HFFc6 (cell line): Measurements from ENCODE around the gene ACTC1. TPM values are rescaled to one million over a fixed set of nuclear protein-coding genes. Genes with fewer than 3 reads are reported as not detected.

Source experiments
- DNase-seq: peaks from one replicate; pipeline ENCODE4 v3.0.0-alpha.2; 2018
- H3K27ac Mint-ChIP-seq: 2 replicates; pipeline ENCODE4 v1.8.0; 2020; ENCODE audit warnings: mild to moderate bottlenecking, mixed read lengths
- H3K27me3 Mint-ChIP-seq: 2 replicates; pipeline ENCODE4 v1.8.0; 2021; ENCODE audit warnings: mild to moderate bottlenecking, moderate library complexity, mixed read lengths; ENCODE audit not compliant: insufficient read depth
- H3K36me3 Mint-ChIP-seq: 2 replicates; pipeline ENCODE4 v1.8.0; 2021; ENCODE audit warnings: low read depth, mixed read lengths
- H3K4me1 Mint-ChIP-seq: 2 replicates; pipeline ENCODE4 v1.8.0; 2020; ENCODE audit warnings: low read depth, mixed read lengths
- H3K4me3 Mint-ChIP-seq: 2 replicates; pipeline ENCODE4 v1.8.0; 2020; ENCODE audit warnings: mild to moderate bottlenecking, moderate library complexity, mixed read lengths
- H3K9me3 Mint-ChIP-seq: 2 replicates; pipeline ENCODE4 v1.8.0; 2020; ENCODE audit warnings: mild to moderate bottlenecking, mixed read lengths
- CTCF ChIP-seq: fragments of 200-600 bp; sonication (generic); IDR thresholded peaks from 2 replicates; pipeline ENCODE4 v1.5.0; 2021; ENCODE audit warnings: antibody characterized with exemption, mild to moderate bottlenecking
- total RNA-seq, 6 experiments: library from RNA; stranded (reverse); fragmentation: NEBNext Ultra II Directional; extraction: Animal tissue kit (Norgen Biotek cat#: 25700); gene quantifications; 2 replicates in 1 of 6; 3 replicates in 5 of 6; pipeline ENCODE4 v1.2.3, GENCODE V29; 2021

Gene ACTC1
- total RNA-seq, 6 experiments from 2014 or later = 4.8 to 30.5 (median 24.7) TPM

GRCh38 chr15:34794590-34795206, 651 bp downstream of the ACTC1 start:
- no peak for DNase-seq
- Mint-ChIP-seq H3K9me3 (no peaks in the 10 kb centered on the region), H3K4me3 (peak overlapping the region; percentile 73), H3K27ac (peak overlapping the region; percentile 20; the same call in 1 of the 2 replicates), H3K4me1 (peaks cover 63% of the 10 kb centered on the region), H3K36me3 (no peaks in the 10 kb centered on the region), H3K27me3 (peaks cover 2% of the 10 kb centered on the region; the same call in 1 of the 2 replicates)
- TF ChIP-seq CTCF = no peak

GRCh38 chr15:34793901-34794300, 1.4 kb downstream of the ACTC1 start:
- H3K27ac Mint-ChIP-seq = no peak overlapping the region
- TF ChIP-seq CTCF = no peak
- peaks cover 55% of the 10 kb centered on the region for H3K4me1 Mint-ChIP-seq
- no peaks in the 10 kb centered on the region for H3K9me3 Mint-ChIP-seq
- peaks cover 2% of the 10 kb centered on the region; the same call in 1 of the 2 replicates for H3K27me3 Mint-ChIP-seq
- H3K36me3 Mint-ChIP-seq = no peaks in the 10 kb centered on the region
- DNase-seq = no peak
- peak overlapping the region; percentile 6 for H3K4me3 Mint-ChIP-seq

GRCh38 chr15:34793071-34793470, 2.3 kb downstream of the ACTC1 start:
- no peaks in the 10 kb centered on the region for H3K36me3 Mint-ChIP-seq

GRCh38 chr15:34791701-34792100, 3.6 kb downstream of the ACTC1 start:
- peaks cover 2% of the 10 kb centered on the region; the same call in 1 of the 2 replicates for H3K27me3 Mint-ChIP-seq
- no peak for DNase-seq

More at GRCh38 chr15:34793071-34793470, 2.3 kb downstream of the ACTC1 start:
- no peak for TF ChIP-seq CTCF
- H3K4me1 Mint-ChIP-seq = peaks cover 53% of the 10 kb centered on the region
- H3K27me3 Mint-ChIP-seq = peaks cover 2% of the 10 kb centered on the region; the same call in 1 of the 2 replicates
- no peak overlapping the region for H3K27ac Mint-ChIP-seq
- H3K4me3 Mint-ChIP-seq = no peak overlapping the region
- no peaks in the 10 kb centered on the region for H3K9me3 Mint-ChIP-seq
- DNase-seq = no peak

GRCh38 chr15:34790121-34790520, 5.2 kb downstream of the ACTC1 start:
- DNase-seq = no peak
- Mint-ChIP-seq H3K27me3 (peaks cover 4% of the 10 kb centered on the region; the same call in 1 of the 2 replicates), H3K4me1 (peaks cover 32% of the 10 kb centered on the region), H3K4me3 (no peak overlapping the region; the same call in 1 of the 2 replicates), H3K27ac (no peak overlapping the region), H3K36me3 (no peaks in the 10 kb centered on the region), H3K9me3 (no peaks in the 10 kb centered on the region)
- TF ChIP-seq CTCF = no peak

More at GRCh38 chr15:34791701-34792100, 3.6 kb downstream of the ACTC1 start:
- Mint-ChIP-seq H3K4me3 (no peak overlapping the region), H3K9me3 (no peaks in the 10 kb centered on the region), H3K27ac (no peak overlapping the region), H3K4me1 (peaks cover 43% of the 10 kb centered on the region), H3K36me3 (no peaks in the 10 kb centered on the region)
- TF ChIP-seq CTCF = no peak
